Measurements from ENCODE around the gene UBE2I.

DNA sequence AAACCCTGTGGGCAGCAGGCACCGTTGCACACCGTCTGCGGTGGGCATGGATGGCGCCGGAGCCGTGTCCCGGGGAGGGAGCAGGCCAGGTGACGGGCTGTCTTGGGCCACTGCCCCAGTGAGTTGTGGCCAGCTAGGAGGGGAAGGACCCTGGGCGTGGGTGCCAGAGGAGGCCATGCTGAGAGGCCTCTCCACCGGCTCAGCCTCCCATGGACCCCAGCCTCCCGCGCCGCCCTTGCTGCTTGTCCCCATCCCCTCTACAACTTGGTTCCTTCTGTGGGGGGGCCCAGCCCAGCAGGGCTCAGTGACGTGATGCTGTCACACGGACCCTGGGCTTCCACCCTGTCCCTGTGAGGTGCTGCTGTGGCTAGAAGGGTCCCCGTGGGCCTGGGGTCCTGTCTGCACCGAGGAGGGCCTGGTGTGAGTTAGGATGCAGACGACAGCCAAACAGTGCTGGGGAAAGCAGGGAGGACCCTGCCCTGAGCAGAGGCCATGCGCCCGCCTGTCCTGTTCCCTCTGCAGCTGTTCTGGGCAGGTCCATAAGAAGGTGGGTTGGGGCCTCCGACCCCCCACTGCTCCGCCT is 11.3 kb downstream of the UBE2I start:
- TF ChIP-seq, protein P1, sequence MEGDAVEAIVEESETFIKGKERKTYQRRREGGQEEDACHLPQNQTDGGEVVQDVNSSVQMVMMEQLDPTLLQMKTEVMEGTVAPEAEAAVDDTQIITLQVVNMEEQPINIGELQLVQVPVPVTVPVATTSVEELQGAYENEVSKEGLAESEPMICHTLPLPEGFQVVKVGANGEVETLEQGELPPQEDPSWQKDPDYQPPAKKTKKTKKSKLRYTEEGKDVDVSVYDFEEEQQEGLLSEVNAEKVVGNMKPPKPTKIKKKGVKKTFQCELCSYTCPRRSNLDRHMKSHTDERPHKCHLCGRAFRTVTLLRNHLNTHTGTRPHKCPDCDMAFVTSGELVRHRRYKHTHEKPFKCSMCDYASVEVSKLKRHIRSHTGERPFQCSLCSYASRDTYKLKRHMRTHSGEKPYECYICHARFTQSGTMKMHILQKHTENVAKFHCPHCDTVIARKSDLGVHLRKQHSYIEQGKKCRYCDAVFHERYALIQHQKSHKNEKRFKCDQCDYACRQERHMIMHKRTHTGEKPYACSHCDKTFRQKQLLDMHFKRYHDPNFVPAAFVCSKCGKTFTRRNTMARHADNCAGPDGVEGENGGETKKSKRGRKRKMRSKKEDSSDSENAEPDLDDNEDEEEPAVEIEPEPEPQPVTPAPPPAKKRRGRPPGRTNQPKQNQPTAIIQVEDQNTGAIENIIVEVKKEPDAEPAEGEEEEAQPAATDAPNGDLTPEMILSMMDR (IDR thresholded peaks at IDR 0.05), result no peak
- TF ChIP-seq POLR2A (IDR thresholded peaks at IDR 0.05) (no peak), POLR2AphosphoS5 (IDR thresholded peaks at IDR 0.05) (no peak)

All from prostate gland (tissue), 2 donors.